Neural progenitor cell (in vitro differentiated cells): Measurements from ENCODE around the gene PROZ. TPM values are rescaled to one million over a fixed set of nuclear protein-coding genes. Genes with fewer than 3 reads are reported as not detected.
A peak's percentile ranks its signal among the peaks of the same experiment; 100 is the strongest.

Experiments used
- DNase-seq: peaks from one replicate; pipeline ENCODE4 v3.0.0-alpha.2; 2016; ENCODE audit warnings: low spot score
- H2AFZ ChIP-seq: fragments of 200-600 bp; sonication (generic); replicated peaks from 2 replicates; pipeline ENCODE4 v1.6.1; 2016; ENCODE audit warnings: antibody characterized with exemption
- H3F3A ChIP-seq: fragments of 200-600 bp; sonication (generic); 2 replicates; pipeline ENCODE4 v1.6.1; 2016; ENCODE audit warnings: antibody characterized with exemption, low read depth
- H3K27ac ChIP-seq: fragments of 200-600 bp; sonication (generic); 2 replicates; pipeline ENCODE4 v1.5.1; 2016; ENCODE audit warnings: mild to moderate bottlenecking
- H3K27me3 ChIP-seq: fragments of 200-600 bp; sonication (generic); 2 replicates; pipeline ENCODE4 v1.6.1; 2016; ENCODE audit warnings: mild to moderate bottlenecking, moderate library complexity
- H3K36me3 ChIP-seq: fragments of 200-600 bp; sonication (generic); 2 replicates; pipeline ENCODE4 v1.5.1; 2016
- H3K4me1 ChIP-seq: fragments of 200-600 bp; sonication (generic); 2 replicates; pipeline ENCODE4 v1.6.1; 2016; ENCODE audit warnings: mixed run types
- H3K4me2 ChIP-seq: fragments of 200-600 bp; sonication (generic); 2 replicates; pipeline ENCODE4 v1.6.1; 2016
- H3K4me3 ChIP-seq: fragments of 200-600 bp; sonication (generic); 2 replicates; pipeline ENCODE4 v1.5.1; 2016
- H3K79me2 ChIP-seq: fragments of 200-600 bp; sonication (generic); 2 replicates; pipeline ENCODE4 v1.6.1; 2016; ENCODE audit warnings: low read depth
- H3K9ac ChIP-seq: fragments of 200-600 bp; sonication (generic); 2 replicates; pipeline ENCODE4 v1.6.1; 2016
- H3K9me3 ChIP-seq: fragments of 200-600 bp; sonication (generic); 2 replicates; pipeline ENCODE4 v1.5.1; 2016; ENCODE audit warnings: low read depth
- H4K20me1 ChIP-seq: fragments of 200-600 bp; sonication (generic); 2 replicates; pipeline ENCODE4 v1.6.1; 2016; ENCODE audit warnings: low read depth
- H3K27ac Mint-ChIP-seq: 3 replicates; pipeline ENCODE4 v1.8.0; 2021; ENCODE audit warnings: mixed read lengths
- H3K27me3 Mint-ChIP-seq: 2 replicates; pipeline ENCODE4 v1.8.0; 2022; ENCODE audit warnings: low read depth, mild to moderate bottlenecking, inconsistent platforms, moderate library complexity, mixed read lengths; ENCODE audit not compliant: insufficient read depth
- H3K36me3 Mint-ChIP-seq: 3 replicates; pipeline ENCODE4 v1.8.0; 2021; ENCODE audit warnings: mixed read lengths
- H3K4me1 Mint-ChIP-seq: 3 replicates; pipeline ENCODE4 v1.8.0; 2021; ENCODE audit warnings: mixed read lengths
- H3K4me3 Mint-ChIP-seq: 3 replicates; pipeline ENCODE4 v1.8.0; 2021; ENCODE audit warnings: mild to moderate bottlenecking, moderate library complexity, mixed read lengths
- H3K9me3 Mint-ChIP-seq: 3 replicates; pipeline ENCODE4 v1.8.0; 2020; ENCODE audit warnings: mixed read lengths
- CTCF ChIP-seq: fragments of 200-600 bp; sonication (generic); IDR thresholded peaks from 2 replicates; pipeline ENCODE4 v1.5.1; 2017; ENCODE audit warnings: antibody characterized with exemption, mild to moderate bottlenecking
- EZH2 ChIP-seq: fragments of 200-600 bp; sonication (generic); IDR thresholded peaks from 2 replicates; pipeline ENCODE4 v1.6.1; 2017; ENCODE audit warnings: antibody characterized with exemption, mild to moderate bottlenecking, moderate library complexity
- EZH2phosphoT487 ChIP-seq: fragments of 200-600 bp; sonication (generic); IDR thresholded peaks from 2 replicates; pipeline ENCODE4 v1.6.1; 2017; ENCODE audit warnings: antibody characterized with exemption
- total RNA-seq: library from RNA; depleted of rRNA; stranded (reverse); fragments of >200 nt; gene quantifications from 2 replicates; pipeline ENCODE4 v1.2.3, GENCODE V29; 2015; ENCODE audit warnings: low replicate concordance

The PROZ gene
- total RNA-seq, 1 donor from 2014 or later: not detected

GRCh38 chr13:113209336-113209758 lies 50.9 kb downstream of the PROZ start, which contains the start of gene CUL4A:
TSS of gene CUL4A (plus strand) at chr13:113209613. CDS start at chr13:113209628, 15 bp downstream.
- Mint-ChIP-seq H3K36me3 (peaks cover 19% of the 10 kb centered on the region), H3K27ac (no peak within 1 kb of the TSS), H3K9me3 (no peaks in the 10 kb centered on the region), H3K27me3 (no peaks in the 10 kb centered on the region), H3K4me1 (peaks cover 32% of the 10 kb centered on the region), H3K4me3 (peak within 1 kb of the TSS; percentile 95)
- Histone ChIP-seq H2AFZ (peak within 1 kb of the TSS; percentile 92), H3K4me3 (peak within 1 kb of the TSS; percentile 91), H3K27me3 (no peaks in the 10 kb centered on the region), H3K4me2 (peak within 1 kb of the TSS; percentile 89), H3K4me1 (peaks cover 18% of the 10 kb centered on the region), H4K20me1 (peaks cover 57% of the 10 kb centered on the region), H3K9me3 (no peaks in the 10 kb centered on the region), H3K9ac (peak within 1 kb of the TSS; percentile 88), H3K27ac (peak within 1 kb of the TSS; percentile 98), H3K79me2 (peaks cover 89% of the 10 kb centered on the region), H3F3A (peaks cover 11% of the 10 kb centered on the region), H3K36me3 (peaks cover 5% of the 10 kb centered on the region)
- peak; percentile 95 for DNase-seq
- TF ChIP-seq EZH2 (no peak), CTCF (no peak), EZH2phosphoT487 (no peak)

- TF ChIP-seq CTCF: no peak
- no peak for TF ChIP-seq EZH2phosphoT487
- no peak for TF ChIP-seq EZH2
These were observed 51.4 kb downstream of the PROZ start for GRCh38 chr13:113209759-113210421.

GRCh38 chr13:113210833-113211232 lies 52.4 kb downstream of the PROZ start:
- H3K27ac Mint-ChIP-seq: no peak overlapping the region
- H3F3A ChIP-seq: peaks cover 12% of the 10 kb centered on the region
- H3K4me3 Mint-ChIP-seq: peak overlapping the region; percentile 89
- DNase-seq: no peak
- H3K4me3 ChIP-seq: peak overlapping the region; percentile 91
- peaks cover 17% of the 10 kb centered on the region for H3K36me3 Mint-ChIP-seq
- H3K27me3 Mint-ChIP-seq: no peaks in the 10 kb centered on the region
- H3K9me3 Mint-ChIP-seq: no peaks in the 10 kb centered on the region
- H3K4me2 ChIP-seq: peak overlapping the region; percentile 78
- H4K20me1 ChIP-seq: peaks cover 50% of the 10 kb centered on the region
- peaks cover 18% of the 10 kb centered on the region for H3K4me1 ChIP-seq
- H3K4me1 Mint-ChIP-seq: peaks cover 29% of the 10 kb centered on the region
- no peaks in the 10 kb centered on the region for H3K9me3 ChIP-seq
- H3K36me3 ChIP-seq: peaks cover 5% of the 10 kb centered on the region
- H3K79me2 ChIP-seq: peaks cover 89% of the 10 kb centered on the region
- TF ChIP-seq EZH2phosphoT487 (no peak), EZH2 (no peak), CTCF (no peak)
- no peak overlapping the region for H3K27ac ChIP-seq
- H3K27me3 ChIP-seq: no peaks in the 10 kb centered on the region
- H3K9ac ChIP-seq: no peak overlapping the region
- no peak overlapping the region for H2AFZ ChIP-seq

More at GRCh38 chr13:113209759-113210421, 51.4 kb downstream of the PROZ start:
- Histone ChIP-seq H3K79me2 (peaks cover 89% of the 10 kb centered on the region), H3K4me3 (peak overlapping the region; percentile 91), H3K36me3 (peaks cover 5% of the 10 kb centered on the region), H3K9me3 (no peaks in the 10 kb centered on the region), H3K4me1 (peaks cover 18% of the 10 kb centered on the region), H4K20me1 (peaks cover 55% of the 10 kb centered on the region), H3K9ac (peak overlapping the region; percentile 69), H3K4me2 (peak overlapping the region; percentile 78), H2AFZ (no peak overlapping the region), H3K27ac (peak overlapping the region; percentile 82), H3K27me3 (no peaks in the 10 kb centered on the region), H3F3A (peaks cover 11% of the 10 kb centered on the region)
- peaks cover 32% of the 10 kb centered on the region for H3K4me1 Mint-ChIP-seq
- no peak overlapping the region for H3K27ac Mint-ChIP-seq
- H3K36me3 Mint-ChIP-seq: peaks cover 19% of the 10 kb centered on the region
- H3K4me3 Mint-ChIP-seq: peak overlapping the region; percentile 89
- H3K27me3 Mint-ChIP-seq: no peaks in the 10 kb centered on the region
- peak; percentile 62 for DNase-seq
- no peaks in the 10 kb centered on the region for H3K9me3 Mint-ChIP-seq
